Epidermal melanocyte (primary cell): ENCODE data around the gene TGFA.

Source experiments
- DNase-seq: peaks from one replicate; pipeline ENCODE4 v3.0.0; 2011; ENCODE audit warnings: low spot score; ENCODE audit not compliant: insufficient read length

The TGFA gene

GRCh38 chr2:70420143-70420542, 133.5 kb downstream of the TGFA start:
- DNase-seq: no peak

- DNase-seq: no peak
Observed at GRCh38 chr2:70418514-70418913, 135.1 kb downstream of the TGFA start.

DNA sequence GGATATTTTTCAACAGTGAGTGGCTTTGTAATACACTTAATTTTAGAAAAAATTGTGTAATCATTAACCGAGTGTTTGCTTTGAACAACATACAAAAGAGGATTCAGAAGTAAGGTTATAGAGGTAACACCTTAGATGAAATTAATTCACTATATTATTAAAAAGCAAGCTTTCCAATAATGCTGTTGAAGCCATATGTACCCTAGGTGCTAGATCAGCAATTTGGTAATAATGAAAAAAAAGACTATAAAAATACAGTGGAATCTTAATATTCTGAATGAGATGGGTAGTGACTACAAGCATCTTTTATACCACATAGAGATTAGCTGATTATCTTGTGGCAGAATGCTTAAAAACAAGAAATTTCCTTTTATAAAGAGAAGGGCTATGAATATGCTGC, 136.6 kb downstream of the TGFA start:
- DNase-seq: no peak

DNA sequence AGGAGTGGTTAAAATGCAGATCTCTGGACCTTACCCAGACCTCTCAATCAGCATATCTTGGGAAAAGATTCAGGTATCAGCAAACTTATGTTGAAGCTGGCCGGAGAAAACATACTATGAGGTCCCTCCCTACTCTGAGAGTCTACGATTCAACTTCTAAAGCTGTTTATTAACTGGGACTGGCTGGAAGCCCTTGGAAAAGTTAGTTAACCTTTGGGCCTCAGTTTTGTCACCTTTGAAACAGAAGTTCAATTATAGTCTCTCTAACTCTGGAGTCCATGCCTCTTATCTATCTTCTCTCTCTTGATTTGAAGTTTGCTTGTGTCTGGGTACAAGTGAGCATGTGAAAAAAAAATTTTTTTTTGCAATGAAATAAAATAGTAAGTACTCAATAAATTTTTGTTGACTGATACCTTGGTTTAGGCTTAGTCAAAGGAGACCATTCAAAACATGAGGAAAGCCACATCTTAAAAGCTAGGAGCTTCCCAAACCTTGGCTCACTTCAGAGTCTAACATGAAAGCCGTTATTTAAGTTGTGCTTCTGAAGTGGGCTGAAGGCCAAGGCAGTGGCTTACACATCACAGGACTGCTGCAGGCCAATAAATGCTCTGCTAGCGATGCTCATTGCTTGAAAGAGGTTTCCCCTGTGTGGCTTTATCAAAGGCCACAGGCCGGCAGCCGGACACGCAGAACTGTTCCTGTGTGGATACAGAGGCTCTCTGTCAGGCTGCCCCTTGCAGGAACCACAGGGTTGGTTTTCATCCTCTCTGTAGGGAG, 141.1 kb downstream of the TGFA start:
- DNase-seq: no peak

DNA sequence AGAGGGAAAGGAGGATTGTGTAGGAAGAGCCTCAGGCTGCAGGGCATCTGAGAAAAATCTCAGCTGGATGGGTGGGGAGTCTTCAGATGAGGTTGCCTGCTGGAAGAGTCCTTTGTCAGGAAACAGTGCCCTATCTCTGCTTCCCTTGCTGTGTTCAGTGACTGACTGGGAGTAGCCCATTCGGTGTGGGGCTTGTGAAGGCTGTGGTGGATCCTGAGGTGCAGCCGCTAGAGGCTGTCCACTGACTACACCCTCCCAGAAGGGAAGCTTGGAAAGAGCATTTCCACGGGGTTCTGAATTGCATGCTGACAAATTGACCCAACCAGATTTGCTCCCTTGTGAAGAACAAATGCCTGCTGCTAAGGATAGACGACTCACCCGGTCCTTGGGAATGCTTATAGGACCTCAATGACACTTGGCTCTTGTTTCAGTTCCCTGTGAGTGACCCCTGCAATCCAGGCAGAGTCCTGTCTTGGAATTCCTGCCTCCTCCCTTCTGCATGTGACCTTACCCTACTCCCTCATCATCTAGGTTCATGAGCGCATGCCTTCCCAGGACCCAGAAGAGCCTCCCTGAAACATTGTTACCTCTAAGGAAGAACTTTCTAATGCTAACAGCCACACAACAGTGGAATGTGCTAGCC, 142.0 kb downstream of the TGFA start:
- DNase-seq: no peak

GRCh38 chr2:70403267-70404053, 150.2 kb downstream of the TGFA start:
- DNase-seq: no peak

DNA sequence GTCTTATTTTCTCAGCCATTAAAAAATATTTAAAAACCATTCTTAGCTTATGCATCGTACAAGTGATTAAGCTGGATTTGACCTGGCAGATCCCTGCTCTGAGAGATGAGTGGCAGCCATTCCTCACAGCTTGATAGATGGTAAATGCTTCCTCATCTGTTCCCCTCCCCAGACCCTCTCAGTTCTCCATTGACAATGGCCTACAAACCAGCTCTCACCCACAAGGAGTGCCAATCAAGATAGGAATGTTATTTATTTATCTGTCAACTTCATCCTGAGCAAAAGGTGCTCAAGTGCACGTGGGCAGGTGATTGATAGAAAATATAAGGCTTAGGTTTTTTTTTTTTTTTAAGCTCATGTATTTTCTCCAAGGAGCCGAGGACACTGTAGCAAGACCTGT, 153.1 kb downstream of the TGFA start:
- no peak for DNase-seq

GRCh38 chr2:70399046-70399445, 154.6 kb downstream of the TGFA start:
- no peak for DNase-seq
